MM.1S (cell line): ENCODE data around the gene ABCC6.
"Not testable (repeated sequence)": the region's sequence is repeated elsewhere in the genome, so short reads cannot be mapped to it uniquely, and the experiment has no call there.

Experiments
- CTCF ChIP-seq: fragments of 300-600 bp; sonication (generic); IDR thresholded peaks from 2 replicates; pipeline ENCODE4 v1.5.1; 2016; ENCODE audit warnings: antibody characterized with exemption, low read length, mixed read lengths
- EZH2 ChIP-seq: fragments of 300-600 bp; sonication (generic); optimal IDR thresholded peaks from 2 replicates; pipeline ENCODE3; 2017; ENCODE audit warnings: low read depth, mild to moderate bottlenecking, antibody characterized with exemption, low read length, mixed read lengths
- EZH2phosphoT487 ChIP-seq: fragments of 300-600 bp; sonication (generic); IDR thresholded peaks from 2 replicates; pipeline ENCODE4 v1.6.1; 2018; ENCODE audit warnings: antibody characterized with exemption, low read length

- TF ChIP-seq CTCF, EZH2phosphoT487, EZH2: not testable (repeated sequence)
These were observed 61.5 kb downstream of the ABCC6 start for GRCh38 chr16:16161840-16162239.
